GM12891 (cell line): ENCODE results near the gene PHF10.

ENCODE experiments used
- DNase-seq: peaks from one replicate; pipeline ENCODE4 v3.0.0; 2011; ENCODE audit warnings: low spot score; ENCODE audit not compliant: insufficient read length
- FAIRE-seq: peaks from 2 replicates; lab custom pipeline; 2011; peaks lifted over from hg19 to GRCh38; lab: Jason Lieb, UNC
- PAX5 ChIP-seq: IDR thresholded peaks from 2 replicates; pipeline ENCODE4 v1.6.1; 2011; ENCODE audit warnings: low read length, moderate library complexity, mild to moderate bottlenecking; ENCODE audit not compliant: insufficient read depth, severe bottlenecking
- POLR2A ChIP-seq: IDR thresholded peaks from 2 replicates; pipeline ENCODE4 v1.6.1; 2011; ENCODE audit warnings: low read depth, low read length, control low read depth
- POLR2AphosphoS5 ChIP-seq: IDR thresholded peaks from 2 replicates; pipeline ENCODE4 v1.6.1; 2011; ENCODE audit warnings: low read depth, low read length, control low read depth
- POU2F2 ChIP-seq: IDR thresholded peaks from 2 replicates; pipeline ENCODE4 v1.6.1; 2011; ENCODE audit warnings: low read depth, mild to moderate bottlenecking, control low read depth, low read length, moderate library complexity
- SPI1 ChIP-seq: IDR thresholded peaks from 2 replicates; pipeline ENCODE4 v1.6.1; 2011; ENCODE audit warnings: low read depth, low read length, control low read depth
- TAF1 ChIP-seq: IDR thresholded peaks from 2 replicates; pipeline ENCODE4 v1.6.1; 2011; ENCODE audit warnings: low read depth, low read length, control low read depth

Gene PHF10

DNA sequence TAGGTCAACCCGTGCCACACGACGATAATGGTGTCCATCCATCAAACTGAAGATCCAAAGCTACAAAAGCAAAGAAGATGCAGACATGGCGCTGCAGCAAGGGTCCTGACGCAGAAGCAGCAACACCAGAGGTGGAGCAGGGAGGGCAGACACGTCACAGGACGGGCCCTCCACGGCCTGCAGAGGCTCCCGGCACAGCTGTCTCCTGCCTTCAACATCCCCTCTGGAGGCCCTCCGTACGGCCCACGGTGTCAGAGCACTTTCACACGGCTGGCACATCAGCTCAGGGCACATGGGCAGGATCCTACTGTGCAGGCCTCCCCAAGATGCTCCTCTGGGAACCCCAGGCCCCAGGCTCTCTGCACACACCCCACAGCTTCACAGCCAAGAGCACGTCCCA, 60.1 kb downstream of the PHF10 start:
- FAIRE-seq (no peak), DNase-seq (no peak)
- TF ChIP-seq POU2F2 (no peak), TAF1 (no peak), PAX5 (no peak), SPI1 (no peak), POLR2AphosphoS5 (no peak), POLR2A (no peak)

DNA sequence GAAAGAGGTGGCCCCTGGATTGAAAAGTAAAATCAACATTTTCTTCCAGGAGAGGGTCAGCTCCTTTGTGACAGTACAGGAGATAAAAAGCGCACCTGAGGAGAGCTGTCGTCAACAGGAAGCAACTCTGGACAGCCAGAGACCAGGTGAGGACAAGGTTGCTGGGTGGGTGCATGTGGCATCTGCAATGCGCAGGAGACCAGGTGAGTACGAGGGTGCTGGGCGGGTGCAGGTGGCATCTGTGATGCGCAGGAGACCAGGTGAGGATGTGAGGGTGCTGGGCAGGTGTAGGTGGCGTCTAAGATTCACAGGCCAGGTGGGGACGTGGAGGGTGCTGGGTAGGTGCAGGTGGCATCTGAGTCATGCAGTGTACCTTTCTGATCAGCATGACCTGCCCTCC, 60.8 kb downstream of the PHF10 start:
- no peak for DNase-seq
- TF ChIP-seq PAX5 (no peak), POLR2A (no peak), POLR2AphosphoS5 (no peak), TAF1 (no peak), SPI1 (no peak), POU2F2 (no peak)
- FAIRE-seq: no peak

DNA sequence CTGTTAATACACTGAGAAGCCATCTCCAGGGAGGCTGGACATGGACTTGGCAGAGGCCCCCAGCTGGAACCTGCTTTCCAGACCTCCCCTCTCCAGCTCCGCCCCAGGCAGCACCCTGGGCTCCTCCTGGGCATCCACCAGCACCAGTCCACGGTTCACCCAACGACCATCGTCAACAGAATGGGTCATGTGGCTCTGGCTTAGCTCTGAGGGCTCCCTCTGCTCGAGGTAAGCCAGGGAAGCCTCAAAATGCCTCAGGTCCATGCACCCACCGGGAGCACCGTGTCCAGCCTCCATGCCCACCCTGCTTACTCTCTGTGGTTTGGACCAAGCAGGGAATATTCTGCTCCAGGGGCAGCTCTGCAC, 62.9 kb downstream of the PHF10 start:
- TF ChIP-seq TAF1 (no peak), SPI1 (no peak), POLR2AphosphoS5 (no peak), POLR2A (no peak), POU2F2 (no peak), PAX5 (no peak)
- FAIRE-seq: no peak
- no peak for DNase-seq

DNA sequence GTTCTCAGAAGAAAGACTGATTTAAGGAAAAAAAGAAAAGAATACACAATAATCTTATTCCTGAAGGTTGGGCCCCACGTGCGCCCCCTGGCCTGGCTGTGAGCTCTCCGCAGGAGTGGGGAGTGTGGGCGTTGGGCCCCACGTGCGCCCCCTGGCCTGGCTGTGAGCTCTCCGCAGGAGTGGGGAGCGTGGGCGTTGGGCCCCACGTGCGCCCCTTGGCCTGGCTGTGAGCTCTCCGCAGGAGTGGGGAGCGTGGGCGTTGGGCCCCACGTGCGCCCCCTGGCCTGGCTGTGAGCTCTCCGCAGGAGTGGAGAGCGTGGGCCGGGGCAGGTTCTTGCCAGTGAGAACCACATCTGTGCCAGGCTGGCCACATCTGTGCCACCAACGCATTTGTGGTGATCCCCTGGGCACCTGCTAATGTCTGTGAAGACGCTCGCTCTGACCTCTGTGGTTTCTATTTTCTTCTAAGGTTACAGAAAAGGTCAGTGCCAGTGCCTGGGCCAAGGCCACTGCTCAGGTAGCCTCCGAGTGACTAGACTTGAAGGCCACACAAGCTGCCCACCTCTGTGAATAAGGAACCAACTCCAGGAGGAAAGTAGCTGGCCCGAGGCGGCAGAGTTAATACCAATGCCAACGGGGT, 63.4 kb downstream of the PHF10 start:
- FAIRE-seq: no peak
- DNase-seq: no peak
- TF ChIP-seq POLR2A: no peak
- no peak for TF ChIP-seq POLR2AphosphoS5
- TF ChIP-seq TAF1: no peak
- TF ChIP-seq POU2F2: no peak
- TF ChIP-seq PAX5: no peak
- TF ChIP-seq SPI1: no peak

DNA sequence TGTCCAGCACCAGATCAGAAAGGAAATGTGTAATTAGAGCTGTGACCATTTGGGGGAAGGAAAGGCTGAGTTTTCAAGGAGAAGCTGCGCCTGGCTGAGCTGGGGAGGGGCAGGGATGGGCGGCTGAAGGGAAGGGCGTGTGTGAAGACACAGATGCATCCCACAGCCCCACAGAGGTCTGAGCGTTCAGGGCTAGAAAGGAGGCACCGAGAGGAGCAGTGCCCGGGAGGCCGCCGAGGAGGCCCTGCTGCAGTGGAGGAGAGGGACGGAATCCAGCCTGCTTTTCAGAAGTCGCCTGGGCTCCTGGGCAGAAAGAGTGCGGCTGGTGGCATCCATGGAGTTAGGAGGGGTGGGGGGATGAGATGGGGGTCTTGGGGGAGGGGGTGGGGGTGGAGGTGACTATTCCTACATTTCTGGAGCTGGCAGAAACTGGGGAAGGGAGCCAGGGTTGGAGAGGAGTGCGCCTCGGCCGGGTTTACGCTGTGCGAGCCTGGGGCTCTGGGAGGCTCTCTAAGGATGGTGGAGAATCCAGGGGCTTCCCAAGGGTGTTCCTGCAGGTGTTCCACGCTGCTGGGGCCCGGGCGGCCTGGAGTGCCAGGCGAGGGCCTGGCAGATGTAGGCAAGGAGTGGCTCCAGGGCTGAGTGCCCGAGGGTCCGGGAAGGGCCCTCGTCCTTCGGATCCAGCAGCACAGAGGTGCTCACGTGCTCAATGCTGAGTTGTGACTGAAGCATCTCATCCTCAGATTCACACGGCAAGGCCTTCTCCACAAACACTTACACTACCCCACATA, 64.3 kb downstream of the PHF10 start:
- DNase-seq (no peak), FAIRE-seq (no peak)
- no peak for TF ChIP-seq TAF1
- no peak for TF ChIP-seq POLR2A
- TF ChIP-seq PAX5: no peak
- TF ChIP-seq SPI1: no peak

DNA sequence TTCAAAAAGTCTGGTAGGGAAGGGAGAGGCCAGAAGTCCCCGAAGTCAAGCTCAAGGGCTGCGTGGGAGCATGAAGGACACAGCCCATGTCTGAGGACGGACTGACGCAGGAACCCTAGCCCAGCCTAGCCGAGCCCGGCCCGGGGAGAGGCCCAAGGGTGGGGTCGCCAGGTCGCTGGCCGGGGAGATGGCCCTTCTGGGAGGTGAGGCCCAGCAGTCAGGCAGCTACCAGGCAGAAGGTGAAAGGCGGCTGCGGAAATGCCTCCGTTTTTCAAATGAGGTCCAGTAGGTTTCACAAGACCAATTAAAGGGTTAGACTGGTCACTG, 67.1 kb downstream of the PHF10 start:
- DNase-seq: no peak
- TF ChIP-seq PAX5 (no peak), TAF1 (no peak), POLR2A (no peak), POU2F2 (no peak), SPI1 (no peak), POLR2AphosphoS5 (no peak)
- no peak for FAIRE-seq

DNA sequence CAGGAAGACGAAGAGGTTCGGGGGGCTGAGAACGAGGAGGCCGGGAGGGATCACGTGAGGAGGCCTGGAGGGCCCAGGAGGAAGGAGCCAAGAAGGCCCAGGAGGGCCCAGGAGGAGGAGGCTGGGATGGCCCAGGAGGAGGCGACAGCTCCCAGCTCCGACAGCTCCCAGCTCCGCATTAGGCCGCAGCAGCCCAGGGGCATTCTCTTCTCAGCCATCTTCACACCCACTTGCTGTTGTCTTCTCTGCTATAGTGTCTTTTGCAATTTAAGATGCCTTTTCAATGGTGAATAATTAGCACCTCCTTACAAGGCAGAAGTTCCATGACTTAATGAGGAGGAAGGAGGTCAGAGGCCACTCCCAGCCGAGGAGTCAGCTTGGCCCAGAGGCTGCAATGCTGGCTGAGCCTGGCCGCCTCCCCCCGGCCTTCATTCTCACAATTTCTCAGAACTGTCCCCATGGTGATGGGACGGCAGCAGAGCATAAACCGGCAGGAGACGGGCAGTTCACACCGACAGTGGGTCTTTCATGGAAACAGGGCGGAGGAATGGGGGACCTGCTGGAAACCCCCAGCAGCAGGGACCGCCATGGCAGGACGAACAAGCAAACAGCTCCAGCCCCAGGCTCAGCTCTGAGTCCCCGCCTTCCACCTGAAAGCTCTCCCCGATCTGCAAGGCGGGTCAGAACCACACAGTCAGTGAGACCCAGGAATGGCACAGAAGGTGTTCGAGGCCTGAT, 67.6 kb downstream of the PHF10 start:
- FAIRE-seq (no peak), DNase-seq (no peak)
- TF ChIP-seq PAX5 (no peak), SPI1 (no peak), POU2F2 (no peak)

DNA sequence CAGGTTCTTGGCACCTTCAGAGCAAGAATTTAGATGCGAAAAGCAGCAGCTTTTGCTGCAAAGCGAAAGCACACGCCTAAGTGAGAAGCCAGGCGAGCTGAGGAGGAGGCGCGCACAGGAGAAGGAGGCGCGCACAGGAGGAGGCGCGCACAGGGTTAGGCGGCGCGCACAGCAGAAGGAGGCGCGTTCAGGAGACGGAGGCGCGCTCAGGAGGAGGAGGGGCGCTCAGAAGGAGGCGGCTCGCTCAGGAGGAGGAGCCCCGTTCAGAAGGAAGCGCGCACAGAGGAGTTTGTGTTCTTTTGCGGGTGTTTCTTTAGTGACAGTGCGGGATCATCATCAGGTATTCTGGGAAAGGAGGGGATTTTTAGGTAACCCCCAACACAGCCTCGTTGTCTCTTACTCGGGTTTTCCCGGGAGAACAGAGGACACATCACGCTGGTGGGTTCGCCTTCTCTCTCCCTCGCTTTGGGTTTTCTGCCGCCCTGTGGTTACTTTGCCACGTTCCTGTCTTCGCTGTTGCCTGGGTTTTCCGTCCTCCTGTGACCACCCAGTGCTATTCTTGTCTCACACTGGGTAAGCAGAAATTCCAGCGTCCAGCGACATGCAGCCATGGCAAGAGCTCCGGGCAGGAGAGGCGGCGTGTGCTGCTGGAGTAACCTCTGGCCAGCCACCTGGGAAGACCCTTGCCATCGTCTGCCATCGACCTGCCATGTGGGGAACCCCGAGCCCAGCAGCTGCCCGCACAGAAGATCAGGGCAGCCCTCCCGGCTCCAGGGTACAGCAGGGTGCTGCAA, 69.5 kb downstream of the PHF10 start:
- DNase-seq (peak; percentile 63), FAIRE-seq (peak; percentile 76)
- no peak for TF ChIP-seq TAF1
- TF ChIP-seq POLR2AphosphoS5: no peak
- TF ChIP-seq POU2F2: no peak
- TF ChIP-seq SPI1: no peak
- TF ChIP-seq PAX5: no peak
